GM21526 (cell line): ENCODE results near the gene SELENOF.
A peak's percentile ranks its signal among the peaks of the same experiment; 100 is the strongest.

Experiments
- ATAC-seq: cut with Tn5 transposase; IDR thresholded peaks from one replicate; pipeline ENCODE4 v1.9.1; 2021; ENCODE audit warnings: moderate library complexity; ENCODE audit not compliant: unreplicated experiment, low FRiP score

Gene SELENOF

DNA sequence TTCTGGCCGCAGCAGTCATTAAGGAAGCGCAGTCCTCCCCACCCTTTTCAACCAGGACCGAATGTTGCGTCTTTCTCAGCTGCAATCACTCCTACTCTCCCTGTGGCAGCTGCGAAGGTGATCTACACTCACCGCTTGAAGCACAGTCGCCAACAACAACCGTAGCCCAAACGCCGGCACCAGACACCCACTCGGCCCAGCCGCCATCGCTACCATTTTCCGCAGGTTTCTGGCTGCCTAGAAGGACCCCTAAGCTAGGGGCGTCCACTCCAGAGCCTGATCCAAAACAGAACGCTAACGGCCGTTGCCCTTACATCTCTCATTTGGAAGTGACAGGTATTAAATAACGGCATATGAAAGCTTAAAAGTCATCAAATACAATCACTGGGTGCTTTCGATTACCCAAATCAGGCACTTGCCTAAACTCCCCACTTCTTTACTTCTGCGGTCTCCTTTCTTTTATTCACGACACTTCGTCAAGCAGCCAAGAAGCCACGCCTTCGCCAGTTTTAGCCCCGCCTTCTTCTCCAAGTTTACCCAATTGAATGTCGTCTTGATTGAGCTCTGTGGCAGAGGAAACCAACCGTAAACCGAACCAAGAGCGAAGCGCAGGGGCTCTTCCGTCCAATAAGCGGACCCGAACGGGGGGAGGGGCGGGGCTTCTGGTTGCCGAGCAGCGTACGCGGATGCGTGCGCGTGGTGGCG, at the start of gene SELENOF:
Gene SELENOF (minus strand): TSS at position 231 of the 705 bp plus-strand sequence. CDS start 15 bp downstream, at position 216.
- peak; percentile 76 for ATAC-seq

DNA sequence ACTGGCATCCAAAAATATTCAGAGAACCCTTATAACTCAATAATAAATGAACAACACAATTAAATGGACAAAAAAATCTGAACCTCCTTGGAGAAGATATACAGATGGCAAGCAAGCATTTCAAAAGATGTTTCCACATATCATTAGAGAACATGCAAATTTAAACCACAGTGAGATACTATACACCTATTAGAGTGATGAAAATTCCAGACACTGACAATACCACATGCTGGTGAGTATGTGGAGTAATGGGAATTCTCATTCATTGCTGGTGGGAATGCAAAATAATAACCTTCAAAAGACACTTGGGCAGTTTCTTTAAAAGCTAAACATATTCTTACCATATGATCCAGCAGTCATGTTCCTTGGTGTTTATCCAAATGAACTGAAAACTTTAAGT, 46.6 kb upstream of the SELENOF start:
- no peak for ATAC-seq

DNA sequence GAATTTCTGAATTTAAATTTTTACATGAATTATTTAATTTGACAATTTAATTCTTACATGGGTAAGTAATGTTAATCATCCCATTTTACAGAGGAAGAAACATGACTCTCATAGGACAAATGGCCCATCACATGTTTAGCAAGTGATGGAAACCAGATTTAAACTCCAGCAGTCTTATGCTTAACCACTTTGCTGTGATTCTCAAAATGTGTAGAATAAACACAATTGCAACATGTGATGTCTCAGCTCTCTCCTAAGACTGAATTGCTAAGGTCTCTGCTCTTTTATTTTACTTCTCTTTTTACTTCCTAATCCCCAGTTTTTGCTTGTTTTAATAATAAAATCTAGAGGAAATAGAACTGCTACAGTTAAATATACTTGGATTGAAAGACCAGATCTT, 43.3 kb upstream of the SELENOF start:
- ATAC-seq: no peak

DNA sequence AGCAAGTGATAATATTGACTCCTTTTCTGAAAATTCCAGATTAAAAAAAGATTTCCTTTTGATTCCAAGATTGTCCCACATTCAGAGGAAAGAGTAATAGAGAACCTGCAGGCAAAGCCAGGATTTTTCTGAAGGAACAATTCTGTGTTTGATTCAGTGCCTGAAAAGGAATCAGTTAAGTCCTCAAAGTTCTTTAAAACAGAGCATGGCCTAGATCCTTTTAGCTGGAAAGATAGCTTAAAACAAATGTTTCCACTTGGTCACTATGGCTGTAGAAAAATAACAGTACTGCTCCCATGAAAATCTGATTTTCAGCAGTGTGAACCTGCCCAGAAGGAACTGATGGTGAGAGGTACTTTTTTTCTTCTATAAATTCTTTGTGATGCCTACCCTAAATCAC, 42.3 kb upstream of the SELENOF start:
- no peak for ATAC-seq

DNA sequence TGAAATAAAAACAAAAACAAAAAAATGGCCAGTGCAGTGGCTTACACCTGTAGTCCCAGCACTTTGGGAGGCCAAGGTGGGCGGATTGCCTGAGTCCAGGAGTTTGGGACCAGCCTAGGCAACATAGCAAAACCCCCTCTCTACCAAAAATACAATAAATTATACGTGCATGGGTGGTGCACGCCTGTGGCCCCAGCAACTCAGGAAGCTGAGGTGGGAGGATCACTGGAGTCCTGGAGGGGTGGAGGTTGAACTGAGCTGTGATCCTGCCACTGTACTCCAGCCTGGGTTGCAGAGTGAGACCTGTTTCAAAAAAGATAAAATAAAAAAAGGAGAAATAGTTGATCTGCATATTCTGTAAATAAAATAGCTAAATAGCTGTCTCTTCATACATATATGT, 41.8 kb upstream of the SELENOF start:
- ATAC-seq: no peak

DNA sequence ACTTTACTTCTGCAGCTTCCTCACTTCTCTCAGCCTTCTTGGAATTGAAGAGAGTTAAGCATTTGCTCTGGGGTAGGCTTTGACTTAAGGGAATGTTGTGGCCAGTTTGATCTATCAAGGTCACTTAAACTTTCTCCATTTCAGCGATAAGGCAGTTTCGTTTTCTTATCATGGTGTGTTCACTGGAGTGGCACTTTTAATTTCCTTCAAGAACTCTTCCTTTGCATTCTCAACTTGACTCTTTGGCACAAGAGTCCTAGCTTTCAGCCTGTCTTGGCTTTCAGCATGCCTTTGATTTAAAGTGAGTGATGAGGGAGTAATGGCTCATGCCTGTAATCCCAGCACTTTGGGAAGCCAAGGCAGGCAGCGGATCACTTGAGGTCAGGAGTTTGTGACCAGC, 39.2 kb upstream of the SELENOF start:
- ATAC-seq: no peak

DNA sequence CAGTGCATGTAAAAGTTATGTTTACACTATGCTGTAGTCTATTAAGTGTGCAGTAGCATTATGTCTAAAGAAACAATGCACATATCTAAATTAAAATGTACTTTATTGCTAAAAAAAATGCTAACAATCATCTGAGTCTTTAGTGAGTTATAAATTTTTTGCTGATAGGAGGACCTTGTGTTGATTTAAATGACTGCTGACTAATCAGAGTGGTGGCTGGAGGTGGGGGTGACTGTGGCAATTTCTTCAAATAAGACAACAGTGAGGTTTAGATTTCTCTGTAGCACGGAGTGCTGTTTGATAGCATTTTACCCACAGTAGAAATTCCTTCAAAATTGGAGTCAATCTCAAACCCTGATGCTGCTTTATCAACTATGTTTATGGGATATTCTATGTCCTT, 37.5 kb upstream of the SELENOF start:
- ATAC-seq: no peak

DNA sequence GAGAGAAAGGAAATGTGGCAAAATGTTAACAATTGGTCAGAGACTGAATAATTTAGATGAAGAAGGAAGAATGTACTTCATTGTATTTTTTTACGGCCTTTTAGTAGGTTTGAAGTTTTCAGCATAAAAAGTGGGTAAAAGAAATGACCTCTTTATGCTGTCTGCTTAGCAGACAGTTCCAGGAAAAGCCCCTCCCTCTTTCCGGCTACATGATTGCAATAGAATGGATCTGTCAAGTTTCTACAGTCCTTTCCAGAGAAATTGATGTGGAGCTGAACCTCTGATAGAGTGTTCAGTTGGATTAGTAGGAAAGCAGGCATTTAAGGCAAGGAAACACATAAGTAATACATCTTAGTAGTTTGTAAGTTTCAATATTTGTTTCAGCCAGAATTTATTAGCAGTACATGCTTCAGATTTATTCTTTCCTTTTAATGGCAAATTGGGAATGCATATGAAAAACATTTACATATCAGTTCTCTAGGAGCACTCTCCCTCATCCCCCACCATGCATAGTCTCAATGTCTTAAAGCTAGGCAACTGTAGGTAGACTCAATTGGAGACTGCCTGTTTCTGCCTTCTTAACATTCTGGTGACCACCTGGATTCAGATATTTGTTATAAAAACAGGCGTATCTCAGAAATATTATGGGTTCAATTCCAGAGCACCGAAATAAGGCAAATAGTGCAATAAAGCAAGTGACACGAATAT, 36.9 kb upstream of the SELENOF start:
- ATAC-seq: no peak

DNA sequence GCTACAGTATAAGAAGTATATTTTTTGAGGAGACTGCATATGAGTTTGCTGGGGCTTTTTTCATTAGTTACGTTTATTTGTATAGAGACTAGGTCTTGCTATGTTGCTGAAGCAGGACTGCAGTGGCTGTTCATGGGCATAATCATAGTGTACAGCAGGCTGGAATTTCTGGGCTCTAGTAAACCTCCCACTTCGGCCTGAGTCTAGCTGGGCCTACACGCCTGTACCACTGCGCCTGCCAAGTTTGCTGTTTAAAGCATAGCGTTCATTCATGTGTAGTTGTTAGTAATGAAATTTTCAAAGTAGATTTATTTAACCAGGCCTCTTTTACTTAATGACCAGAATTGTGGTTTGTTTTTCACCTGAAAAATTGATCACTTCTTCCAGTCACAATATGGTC, 34.3 kb upstream of the SELENOF start:
- no peak for ATAC-seq

DNA sequence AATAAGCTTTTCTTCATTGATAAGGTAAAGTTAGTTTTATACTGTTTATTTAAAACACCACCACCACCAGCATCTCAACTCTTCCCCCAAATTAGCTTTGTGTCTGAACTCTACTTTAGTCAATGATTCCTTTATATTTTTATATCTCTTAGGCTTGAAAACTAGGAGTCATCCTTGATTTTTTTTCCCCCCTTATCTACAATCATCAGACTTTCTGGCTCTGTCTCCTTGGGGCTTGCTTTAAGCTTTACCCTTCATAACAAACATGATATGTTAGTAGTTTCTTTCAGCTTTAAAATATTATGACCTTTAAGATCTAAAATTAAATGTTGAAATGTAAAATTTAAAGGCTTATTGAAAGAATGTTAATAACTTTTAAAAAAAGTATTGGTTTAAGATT, 28.8 kb upstream of the SELENOF start:
- ATAC-seq: no peak

DNA sequence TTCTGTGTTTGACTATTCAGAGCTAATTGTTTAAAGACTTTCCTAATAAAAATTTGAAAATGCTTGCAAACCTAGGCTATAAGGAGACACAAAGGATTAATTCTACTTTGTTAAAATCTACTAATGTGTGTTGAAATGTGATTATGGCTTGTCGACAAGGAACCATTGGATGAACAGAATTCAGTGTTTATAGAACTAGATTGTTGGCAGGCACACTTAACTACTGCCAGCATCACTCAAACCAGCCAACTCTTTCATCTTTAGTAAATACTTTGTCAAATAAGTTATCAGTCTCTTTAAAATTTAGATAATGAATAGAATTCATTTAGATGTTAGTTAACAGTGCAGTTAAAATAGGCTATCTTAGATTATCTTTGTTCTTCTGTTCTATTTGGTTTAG, 28.1 kb upstream of the SELENOF start:
- no peak for ATAC-seq

DNA sequence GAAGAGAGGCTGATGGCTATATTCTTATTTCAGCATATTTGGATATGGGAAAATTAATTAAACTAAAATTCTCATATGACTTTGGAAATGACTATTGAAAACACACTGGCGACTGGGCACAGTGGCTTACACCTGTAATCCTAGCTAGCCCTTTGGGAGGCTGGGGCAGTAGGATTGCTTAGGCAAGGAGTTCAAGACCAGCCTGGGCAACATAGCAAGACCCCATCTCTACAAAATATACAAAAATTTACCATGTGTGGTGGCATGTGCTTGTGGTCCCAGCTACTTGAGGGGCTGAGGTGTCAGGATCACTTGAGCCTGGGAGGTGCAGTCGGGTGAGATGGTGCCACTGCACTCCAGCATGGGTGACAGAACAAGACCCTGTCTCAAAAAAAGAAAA, 26.7 kb upstream of the SELENOF start:
- no peak for ATAC-seq

DNA sequence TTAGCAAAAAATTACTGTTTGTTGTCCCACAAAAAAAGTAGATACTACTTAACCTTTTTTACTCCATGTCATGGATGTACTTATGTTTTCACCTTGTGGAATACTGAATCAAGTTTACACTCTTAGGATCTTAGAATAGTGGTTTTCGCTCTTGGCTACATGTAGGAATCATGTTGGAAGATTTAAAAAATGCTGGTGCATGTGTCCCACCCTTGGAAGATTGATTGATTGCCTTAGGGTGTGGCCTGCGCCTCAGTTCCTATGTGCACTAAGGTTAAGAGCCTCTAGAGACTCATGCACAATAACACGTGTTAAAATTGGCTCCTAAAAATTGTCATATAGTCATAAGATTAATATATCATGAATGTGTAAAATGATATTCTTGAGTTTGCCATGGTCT, 25.5 kb upstream of the SELENOF start:
- no peak for ATAC-seq

DNA sequence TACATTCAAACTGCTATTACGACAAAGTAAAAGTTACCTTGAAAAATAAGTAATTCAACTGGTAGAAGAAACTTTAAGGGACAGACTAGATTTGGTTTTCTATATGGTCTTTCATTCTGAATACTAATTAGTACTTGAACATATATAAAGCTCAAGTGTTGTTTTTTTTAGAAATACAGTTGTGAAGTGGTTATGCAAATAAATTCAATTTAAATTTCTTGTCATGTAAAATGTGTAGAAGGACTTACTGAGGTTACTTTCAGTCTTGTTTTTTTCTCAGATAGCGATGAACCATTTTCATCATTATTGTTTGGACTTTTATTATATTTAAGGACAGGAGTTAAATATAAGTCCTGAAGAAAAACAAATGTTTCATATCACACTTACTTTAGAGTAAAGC, 24.9 kb upstream of the SELENOF start:
- no peak for ATAC-seq

DNA sequence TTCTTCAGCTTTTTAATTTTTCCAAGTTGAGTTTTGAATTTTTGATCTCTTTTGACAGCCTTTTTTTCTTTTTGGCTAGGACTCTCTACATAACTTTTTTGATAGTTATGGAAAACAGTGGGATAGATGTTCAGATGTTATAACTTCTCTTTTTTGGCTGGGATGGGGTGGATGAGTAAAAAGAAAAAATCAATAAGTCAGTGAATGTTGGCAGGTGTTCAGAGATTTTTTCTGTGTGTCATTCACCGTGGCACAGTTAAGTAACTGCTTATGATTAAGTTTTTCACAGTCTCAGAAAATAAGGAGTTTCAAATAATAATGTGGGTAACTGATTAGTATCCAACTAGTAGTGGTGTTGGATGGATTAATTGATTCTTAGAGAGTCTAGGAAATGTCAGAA, 24.5 kb upstream of the SELENOF start:
- ATAC-seq: no peak

DNA sequence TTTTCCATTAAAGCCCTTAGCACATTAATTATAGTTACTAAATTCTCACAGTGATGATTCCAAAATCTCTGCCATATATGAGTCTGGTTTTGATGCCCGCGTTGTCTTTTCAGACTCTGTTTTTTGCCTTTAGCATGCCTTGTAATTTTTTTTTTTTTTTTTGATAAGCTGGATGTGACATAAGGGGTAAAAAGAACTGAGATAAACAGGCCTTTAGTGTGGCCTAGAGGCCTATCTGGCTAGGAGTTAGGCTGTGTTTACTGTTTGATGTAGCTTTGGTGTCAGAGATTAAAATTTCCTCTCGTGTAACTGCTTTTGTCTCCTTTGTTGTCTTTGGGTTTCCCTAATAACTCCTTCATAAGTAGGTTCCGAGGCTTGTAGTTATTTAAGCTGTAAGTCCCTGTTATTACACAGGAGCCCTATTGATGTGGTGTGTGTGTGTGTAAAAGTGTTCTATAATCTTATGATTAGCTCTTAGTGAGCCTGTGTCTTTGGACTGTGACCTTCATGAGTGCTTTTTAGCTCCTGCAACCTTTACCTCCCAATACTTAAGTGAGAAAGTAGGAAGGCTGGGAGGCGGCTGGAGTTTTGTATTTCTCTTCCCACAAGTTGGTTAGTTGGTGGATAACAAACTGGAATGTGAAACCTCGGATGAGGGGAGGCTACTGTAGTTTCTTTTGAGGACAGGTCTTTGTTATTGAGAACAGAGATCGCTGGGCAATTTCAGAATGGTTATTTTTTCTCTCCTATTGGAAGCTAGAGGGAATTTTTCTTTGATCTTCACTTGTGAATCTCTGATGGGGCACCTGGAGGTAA, 19.8 kb upstream of the SELENOF start:
- no peak for ATAC-seq

DNA sequence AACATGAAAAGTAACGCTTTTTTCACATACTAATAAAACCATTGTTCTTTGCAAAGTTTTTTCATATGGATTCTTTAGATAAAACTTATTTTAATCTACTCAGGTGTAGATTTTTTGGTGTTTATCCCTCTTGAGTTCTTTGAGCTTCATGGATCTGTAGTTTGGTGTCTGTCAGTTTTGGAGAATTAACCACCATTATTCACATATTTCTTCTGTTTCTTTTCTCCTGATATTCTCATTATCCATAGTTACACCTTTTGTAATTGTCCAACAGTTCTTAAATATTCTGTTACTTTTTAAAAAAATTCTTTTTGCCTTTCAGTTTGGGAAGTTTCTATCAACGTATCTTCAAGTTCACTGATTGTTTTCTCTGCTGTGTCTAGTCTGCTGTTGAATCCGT, 19.1 kb upstream of the SELENOF start:
- ATAC-seq: no peak

DNA sequence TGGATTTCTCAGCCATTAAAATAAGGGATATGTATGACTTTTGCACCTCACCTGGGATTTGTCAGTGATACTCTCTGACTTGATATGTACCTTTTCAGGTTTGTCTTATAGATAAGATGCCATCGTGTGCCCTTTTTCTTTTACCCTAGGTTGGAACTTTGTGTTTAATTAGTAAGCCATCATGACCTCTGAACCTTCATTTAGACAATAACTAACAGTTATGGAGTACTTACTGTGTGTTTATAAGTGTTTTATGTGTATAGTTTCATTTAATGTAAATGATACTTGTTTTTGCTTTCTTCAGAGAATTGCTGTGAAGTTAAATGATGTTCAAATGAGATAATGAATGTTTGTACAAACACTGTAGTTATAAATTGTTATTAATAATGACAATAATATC, 14.9 kb upstream of the SELENOF start:
- no peak for ATAC-seq

DNA sequence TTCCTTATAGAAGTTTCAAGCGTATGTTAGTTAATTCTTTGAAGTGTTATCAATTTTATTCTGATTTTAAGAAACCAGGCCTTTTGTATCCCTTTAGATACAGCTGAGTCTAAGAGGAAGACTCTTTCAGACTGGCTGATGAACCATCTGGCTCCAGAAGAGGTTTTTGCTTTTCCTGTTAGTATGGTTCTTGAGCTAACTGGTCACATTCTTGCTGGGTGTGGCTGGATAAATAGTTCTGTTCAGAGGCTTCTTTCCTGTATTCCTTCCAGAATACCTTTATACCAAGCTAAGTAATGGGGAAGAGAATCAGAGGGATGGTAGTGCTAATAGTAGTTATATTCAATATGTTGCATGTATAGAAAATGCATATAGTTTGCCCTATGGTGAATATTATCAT, 13.0 kb upstream of the SELENOF start:
- no peak for ATAC-seq

DNA sequence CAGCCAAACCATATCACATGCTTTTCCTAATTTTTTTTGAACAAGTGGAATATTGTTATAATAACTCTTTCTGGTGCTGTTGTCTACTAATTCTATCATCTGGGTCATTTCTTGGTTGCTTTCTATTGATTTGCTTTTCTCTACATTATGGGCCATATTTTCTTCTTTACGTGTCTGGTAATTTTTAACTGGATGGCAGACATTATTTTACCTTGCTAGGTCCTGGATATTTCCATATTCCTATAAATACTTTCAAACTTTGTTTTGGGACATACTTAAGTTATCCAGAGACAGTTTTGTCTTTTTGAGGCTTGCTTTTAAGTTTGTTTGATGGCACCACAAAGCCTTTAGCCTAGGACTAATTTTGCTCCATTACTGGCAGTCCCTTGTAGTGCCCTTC, 11.8 kb upstream of the SELENOF start:
- ATAC-seq: no peak

DNA sequence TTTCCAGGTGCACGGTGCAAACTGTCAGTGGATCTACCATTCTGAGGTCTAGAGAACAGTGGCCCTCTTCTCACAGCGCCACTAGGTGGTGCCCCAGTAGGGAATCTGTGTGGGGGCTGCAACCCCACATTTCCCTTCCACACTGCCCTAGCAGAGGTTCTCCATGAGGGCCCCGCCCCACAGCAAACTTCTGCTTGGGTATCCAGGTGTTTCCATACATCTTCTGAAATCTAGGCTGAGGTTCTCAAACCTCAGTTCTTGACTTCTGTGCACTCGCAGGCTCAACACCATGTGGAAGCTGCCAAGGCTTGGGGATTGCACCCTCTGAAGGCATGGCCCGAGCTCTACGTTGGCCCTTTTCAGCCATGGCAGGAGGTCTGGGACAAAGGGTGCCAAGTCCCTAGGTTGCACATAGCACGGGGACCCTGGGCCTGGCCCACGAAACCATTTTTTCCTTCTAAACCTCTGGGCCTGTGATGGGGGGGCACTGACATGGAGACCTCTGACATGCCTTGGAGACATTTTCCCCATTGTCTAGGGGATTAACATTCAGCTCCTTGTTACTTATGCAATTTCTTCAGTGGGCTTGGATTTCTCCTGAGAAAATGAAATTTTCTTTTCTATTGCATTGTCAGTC, 10.5 kb upstream of the SELENOF start:
- no peak for ATAC-seq
